ENCODE measurements around the gene RABEP2.
"Not testable (repeated sequence)": the region's sequence is repeated elsewhere in the genome, so short reads cannot be mapped to it uniquely, and the experiment has no call there.

RABEP2 gene

GRCh38 chr16:28932339-28933141 is 7.5 kb upstream of the RABEP2 start:
- no peak for DNase-seq

- no peak for DNase-seq
These were observed 6.8 kb upstream of the RABEP2 start, which contains the start of gene CD19 for GRCh38 chr16:28931801-28932225. Gene CD19 (plus strand): TSS chr16:28931971. CDS start chr16:28932001, 30 bp downstream.

- DNase-seq = no peak
These were observed 5.6 kb upstream of the RABEP2 start for GRCh38 chr16:28930652-28931051.

- DNase-seq = no peak
These were observed 5.2 kb upstream of the RABEP2 start for GRCh38 chr16:28930203-28930602.

- no peak for DNase-seq
These were observed 2.8 kb upstream of the RABEP2 start for GRCh38 chr16:28927815-28928214.

- DNase-seq = not testable (repeated sequence)
These were observed 1.2 kb upstream of the RABEP2 start for GRCh38 chr16:28926284-28926683.

GRCh38 chr16:28925386-28926228 is 569 bp upstream of the RABEP2 start:
- peak in 32 of 51 donors; percentile 28 to 88 (median 64) for DNase-seq

GRCh38 chr16:28924399-28924761 is 658 bp downstream of the RABEP2 start:
- peak in 3 of 51 donors; percentile 31 to 40 (median 38) for DNase-seq

- DNase-seq = peak in 4 of 51 donors; percentile 7 to 37 (median 23)
These were observed 1.2 kb downstream of the RABEP2 start for GRCh38 chr16:28923652-28924398.

- DNase-seq = no peak
These were observed 1.8 kb downstream of the RABEP2 start for GRCh38 chr16:28923231-28923587.

- no peak for DNase-seq
These were observed 6.3 kb downstream of the RABEP2 start for GRCh38 chr16:28918698-28919097.

- DNase-seq = no peak
These were observed 7.9 kb downstream of the RABEP2 start for GRCh38 chr16:28917095-28917494.

- DNase-seq = no peak
These were observed 9.9 kb downstream of the RABEP2 start for GRCh38 chr16:28915181-28915580.

GRCh38 chr16:28913946-28914724 is 10.9 kb downstream of the RABEP2 start:
- no peak for DNase-seq

- DNase-seq = no peak
These were observed 12.5 kb downstream of the RABEP2 start for GRCh38 chr16:28912558-28912957.

GRCh38 chr16:28910086-28911031 is 14.7 kb downstream of the RABEP2 start:
- no peak for DNase-seq

- DNase-seq = no peak
These were observed 19.2 kb downstream of the RABEP2 start for GRCh38 chr16:28905800-28906372.

GRCh38 chr16:28905229-28905754 is 19.7 kb downstream of the RABEP2 start:
- no peak for DNase-seq

GRCh38 chr16:28904828-28905227 is 20.2 kb downstream of the RABEP2 start:
- DNase-seq = no peak
